ENCODE measurements around the gene RTL9.

GRCh38 chrX:110397904-110398303 is 39.3 kb downstream of the RTL9 start:
- TF ChIP-seq CTCF (conservative IDR thresholded peaks at IDR 0.05; ENCODE audit: low read depth, low read length) (no peak), EZH2 (IDR thresholded peaks at IDR 0.05; ENCODE audit: low read length, unreplicated experiment) (no peak)

Measured in PC-3 (cell line).